Mammary epithelial cell (primary cell): ENCODE measurements around the gene HBG1.

Source experiments
- EZH2 ChIP-seq: IDR thresholded peaks from 2 replicates; pipeline ENCODE4 v1.6.1; 2012; ENCODE audit warnings: low read length, inconsistent platforms, borderline replicate concordance
- TF ChIP-seq, protein P1 (sequence below), 2 donors: IDR thresholded peaks in 1 of 2; conservative IDR thresholded peaks in 1 of 2; 2 replicates each; pipeline ENCODE4 v1.5.1; 2011 to 2012; ENCODE audit warnings: inconsistent platforms in 2 of 2, low read length in 2 of 2, mild to moderate bottlenecking in 2 of 2, control low read depth in 1 of 2, low read depth in 1 of 2; ENCODE audit not compliant: insufficient read depth in 1 of 2; ENCODE audit errors: extremely low read depth in 1 of 2

DNA sequence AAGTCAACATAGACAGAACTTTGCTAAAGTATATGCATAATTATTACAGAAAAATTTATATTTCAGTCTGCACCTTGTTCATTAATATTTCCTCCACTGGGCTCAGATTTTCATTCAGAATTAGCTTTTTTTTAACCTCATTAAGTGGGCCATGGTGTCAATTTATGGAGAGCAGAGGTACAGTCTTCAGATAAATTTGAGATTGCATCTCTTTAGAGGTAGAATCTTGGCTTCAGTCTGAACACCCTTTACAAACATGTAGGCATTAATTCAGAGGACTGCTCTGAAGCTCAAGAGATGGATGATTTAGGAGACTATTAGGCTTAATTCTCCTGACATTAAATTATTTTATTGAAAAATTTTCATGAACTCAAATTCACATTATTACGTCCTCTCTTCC lies 19.4 kb downstream of the HBG1 start:
- TF ChIP-seq, protein P1, sequence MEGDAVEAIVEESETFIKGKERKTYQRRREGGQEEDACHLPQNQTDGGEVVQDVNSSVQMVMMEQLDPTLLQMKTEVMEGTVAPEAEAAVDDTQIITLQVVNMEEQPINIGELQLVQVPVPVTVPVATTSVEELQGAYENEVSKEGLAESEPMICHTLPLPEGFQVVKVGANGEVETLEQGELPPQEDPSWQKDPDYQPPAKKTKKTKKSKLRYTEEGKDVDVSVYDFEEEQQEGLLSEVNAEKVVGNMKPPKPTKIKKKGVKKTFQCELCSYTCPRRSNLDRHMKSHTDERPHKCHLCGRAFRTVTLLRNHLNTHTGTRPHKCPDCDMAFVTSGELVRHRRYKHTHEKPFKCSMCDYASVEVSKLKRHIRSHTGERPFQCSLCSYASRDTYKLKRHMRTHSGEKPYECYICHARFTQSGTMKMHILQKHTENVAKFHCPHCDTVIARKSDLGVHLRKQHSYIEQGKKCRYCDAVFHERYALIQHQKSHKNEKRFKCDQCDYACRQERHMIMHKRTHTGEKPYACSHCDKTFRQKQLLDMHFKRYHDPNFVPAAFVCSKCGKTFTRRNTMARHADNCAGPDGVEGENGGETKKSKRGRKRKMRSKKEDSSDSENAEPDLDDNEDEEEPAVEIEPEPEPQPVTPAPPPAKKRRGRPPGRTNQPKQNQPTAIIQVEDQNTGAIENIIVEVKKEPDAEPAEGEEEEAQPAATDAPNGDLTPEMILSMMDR (conservative IDR thresholded peaks at IDR 0.05 in 1 of 2, IDR thresholded peaks at IDR 0.05 in 1 of 2; ENCODE audit: extremely low read depth in 1 of 2, insufficient read depth in 1 of 2, low read depth in 1 of 2, low read length in 2 of 2) = no peak
- TF ChIP-seq EZH2 = no peak
